Measurements from ENCODE around the gene ITPR2. TPM values are rescaled to one million over a fixed set of nuclear protein-coding genes. Genes with fewer than 3 reads are reported as not detected.

The ITPR2 gene
- polyA plus RNA-seq, 1 experiment = 3.4 TPM

DNA sequence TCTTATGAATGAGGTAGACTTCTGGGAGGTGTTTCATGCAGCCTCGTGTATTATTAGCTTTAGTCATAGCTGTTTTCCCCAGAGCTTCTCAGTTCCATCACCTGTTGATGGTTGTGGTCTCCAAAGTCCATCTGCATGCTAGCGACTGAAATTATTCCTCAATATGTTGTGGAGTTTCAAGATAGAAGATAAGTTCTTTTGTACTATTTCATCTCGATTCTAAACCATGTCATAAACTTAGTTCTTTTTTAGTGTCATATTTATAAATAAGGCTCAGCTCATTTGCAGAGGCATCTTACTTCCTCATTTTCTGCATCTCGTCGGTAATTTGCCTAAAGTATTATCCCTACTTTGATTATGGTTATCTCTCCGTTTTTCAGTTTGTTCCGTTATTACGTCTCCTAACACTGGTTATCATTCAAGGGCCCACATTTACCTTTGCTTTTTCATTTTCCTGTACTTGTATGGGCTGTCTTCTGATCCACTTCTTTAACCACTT lies 119.1 kb downstream of the ITPR2 start:
- CTCF ChIA-PET = no interaction called here
- Histone ChIP-seq H3K4me3 (ENCODE audit: low read depth, low read length) (no peak overlapping the region), H3K9me3 (ENCODE audit: control insufficient read depth, insufficient read depth, low read length) (no peaks in the 10 kb centered on the region), H3K27ac (ENCODE audit: low read depth, low read length) (no peak overlapping the region), H3K27me3 (ENCODE audit: control insufficient read depth, insufficient read depth, low read length) (no peaks in the 10 kb centered on the region)
- TF ChIP-seq, protein P1, sequence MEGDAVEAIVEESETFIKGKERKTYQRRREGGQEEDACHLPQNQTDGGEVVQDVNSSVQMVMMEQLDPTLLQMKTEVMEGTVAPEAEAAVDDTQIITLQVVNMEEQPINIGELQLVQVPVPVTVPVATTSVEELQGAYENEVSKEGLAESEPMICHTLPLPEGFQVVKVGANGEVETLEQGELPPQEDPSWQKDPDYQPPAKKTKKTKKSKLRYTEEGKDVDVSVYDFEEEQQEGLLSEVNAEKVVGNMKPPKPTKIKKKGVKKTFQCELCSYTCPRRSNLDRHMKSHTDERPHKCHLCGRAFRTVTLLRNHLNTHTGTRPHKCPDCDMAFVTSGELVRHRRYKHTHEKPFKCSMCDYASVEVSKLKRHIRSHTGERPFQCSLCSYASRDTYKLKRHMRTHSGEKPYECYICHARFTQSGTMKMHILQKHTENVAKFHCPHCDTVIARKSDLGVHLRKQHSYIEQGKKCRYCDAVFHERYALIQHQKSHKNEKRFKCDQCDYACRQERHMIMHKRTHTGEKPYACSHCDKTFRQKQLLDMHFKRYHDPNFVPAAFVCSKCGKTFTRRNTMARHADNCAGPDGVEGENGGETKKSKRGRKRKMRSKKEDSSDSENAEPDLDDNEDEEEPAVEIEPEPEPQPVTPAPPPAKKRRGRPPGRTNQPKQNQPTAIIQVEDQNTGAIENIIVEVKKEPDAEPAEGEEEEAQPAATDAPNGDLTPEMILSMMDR (IDR thresholded peaks at IDR 0.05; ENCODE audit: low read depth, low read length) = no peak
- POLR2A ChIA-PET = no interaction called here
- no peak for DNase-seq (ENCODE audit: low read depth, low spot score)

- Histone ChIP-seq H3K27me3 (ENCODE audit: control insufficient read depth, insufficient read depth, low read length) (no peaks in the 10 kb centered on the region), H3K9me3 (ENCODE audit: control insufficient read depth, insufficient read depth, low read length) (no peaks in the 10 kb centered on the region), H3K27ac (ENCODE audit: low read depth, low read length) (no peak overlapping the region), H3K4me3 (ENCODE audit: low read depth, low read length) (no peak overlapping the region)
- POLR2A ChIA-PET = no interaction called here
- TF ChIP-seq, protein P1 (IDR thresholded peaks at IDR 0.05; ENCODE audit: low read depth, low read length) = no peak
- DNase-seq (ENCODE audit: low read depth, low spot score) = no peak
- CTCF ChIA-PET = no interaction called here
These were observed 120.1 kb downstream of the ITPR2 start for GRCh38 chr12:26712892-26713291.

DNA sequence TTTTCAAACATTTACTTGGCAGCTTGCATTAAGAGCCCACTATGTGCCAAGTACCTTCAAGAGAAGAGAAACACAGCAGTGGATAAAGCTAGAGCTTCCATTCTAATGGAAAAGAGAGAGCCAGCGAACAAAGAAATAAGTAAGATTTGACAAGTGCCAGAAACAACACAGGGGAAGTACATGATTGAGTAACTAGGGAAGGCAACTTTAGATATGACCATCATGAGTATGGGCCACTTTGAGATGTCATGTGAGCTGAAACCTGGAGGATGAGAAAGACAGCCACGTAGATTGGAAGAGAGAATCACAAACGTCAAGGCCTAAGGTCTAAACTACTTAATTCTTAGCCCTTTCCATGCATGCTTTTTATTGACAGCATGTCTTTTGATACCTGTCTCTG lies 121.4 kb downstream of the ITPR2 start:
- Histone ChIP-seq H3K27ac (ENCODE audit: low read depth, low read length) (no peak overlapping the region), H3K9me3 (ENCODE audit: control insufficient read depth, insufficient read depth, low read length) (no peaks in the 10 kb centered on the region), H3K4me3 (ENCODE audit: low read depth, low read length) (no peak overlapping the region), H3K27me3 (ENCODE audit: control insufficient read depth, insufficient read depth, low read length) (no peaks in the 10 kb centered on the region)
- POLR2A ChIA-PET = no interaction called here
- CTCF ChIA-PET = interaction anchor here (2.3 kb wide), 1 partner anchor 10 kb away, joined by 18 read pairs; no protein-coding TSS in a partner anchor
- TF ChIP-seq, protein P1 (IDR thresholded peaks at IDR 0.05; ENCODE audit: low read depth, low read length) = no peak
- no peak for DNase-seq (ENCODE audit: low read depth, low spot score)

DNA sequence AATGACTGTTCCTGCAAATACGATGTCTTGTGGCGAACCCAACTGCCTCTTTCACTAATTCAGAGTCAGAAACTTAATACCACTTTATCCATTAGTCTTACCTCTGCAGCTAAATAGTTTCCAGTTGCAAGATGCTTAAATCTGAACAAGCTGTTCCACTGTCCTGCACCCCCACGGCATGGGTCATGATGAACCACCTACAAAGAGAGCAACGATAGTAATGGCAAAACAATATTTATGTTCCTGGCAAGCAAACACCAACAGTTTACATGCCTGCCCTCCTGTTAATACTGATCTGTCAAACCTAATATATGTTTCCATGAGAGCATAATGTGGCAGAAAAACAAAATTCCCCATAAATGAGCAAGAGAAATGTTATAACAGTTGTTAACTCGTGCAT lies 121.9 kb downstream of the ITPR2 start:
- H3K9me3 ChIP-seq (ENCODE audit: control insufficient read depth, insufficient read depth, low read length) = no peaks in the 10 kb centered on the region
- TF ChIP-seq, protein P1 (IDR thresholded peaks at IDR 0.05; ENCODE audit: low read depth, low read length) = no peak
- H3K4me3 ChIP-seq (ENCODE audit: low read depth, low read length) = no peak overlapping the region
- no peak overlapping the region for H3K27ac ChIP-seq (ENCODE audit: low read depth, low read length)
- DNase-seq (ENCODE audit: low read depth, low spot score) = no peak
- ChIA-PET CTCF (interaction anchor here (2.3 kb wide), 1 partner anchor 10 kb away, joined by 18 read pairs; no protein-coding TSS in a partner anchor), POLR2A (no interaction called here)
- H3K27me3 ChIP-seq (ENCODE audit: control insufficient read depth, insufficient read depth, low read length) = no peaks in the 10 kb centered on the region

DNA sequence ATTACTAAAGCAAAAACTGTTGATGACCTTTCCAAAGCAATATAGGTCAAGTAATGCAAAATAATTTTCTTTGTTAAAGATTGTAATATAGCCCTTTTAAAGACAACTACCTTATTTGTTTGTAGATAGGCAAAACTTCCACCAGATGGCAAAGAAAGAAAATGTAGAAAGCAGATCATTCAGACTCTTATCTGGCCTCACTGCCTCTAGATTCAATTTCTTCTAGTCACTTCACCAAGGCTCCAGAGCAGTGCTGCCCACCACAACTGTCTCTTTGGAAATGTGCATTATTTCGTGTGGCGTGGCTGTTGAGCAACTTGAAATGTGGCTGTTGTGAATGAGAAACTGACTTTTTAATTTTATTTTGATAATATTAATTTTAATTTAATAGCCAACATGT lies 127.1 kb downstream of the ITPR2 start:
- Histone ChIP-seq H3K9me3 (ENCODE audit: control insufficient read depth, insufficient read depth, low read length) (no peaks in the 10 kb centered on the region), H3K4me3 (ENCODE audit: low read depth, low read length) (no peak overlapping the region), H3K27ac (ENCODE audit: low read depth, low read length) (no peak overlapping the region), H3K27me3 (ENCODE audit: control insufficient read depth, insufficient read depth, low read length) (no peaks in the 10 kb centered on the region)
- no peak for DNase-seq (ENCODE audit: low read depth, low spot score)
- POLR2A ChIA-PET = no interaction called here
- TF ChIP-seq, protein P1 (IDR thresholded peaks at IDR 0.05; ENCODE audit: low read depth, low read length) = no peak
- CTCF ChIA-PET = interaction anchor here (1.2 kb wide), 1 partner anchor 54 kb away, joined by 3 read pairs; no protein-coding TSS in a partner anchor
